ENCODE results near the gene PPP1R11.

The PPP1R11 gene

GRCh38 chr6:30087876-30088275, 20.9 kb downstream of the PPP1R11 start:
- no peak overlapping the region for H3K4me3 ChIP-seq (ENCODE audit: low read length)
- TF ChIP-seq CTCF (conservative IDR thresholded peaks at IDR 0.05; ENCODE audit: low read depth, low read length), result no peak
- DNase-seq (ENCODE audit: low read depth), result no peak

GRCh38 chr6:30091577-30092381, 24.8 kb downstream of the PPP1R11 start:
- TF ChIP-seq CTCF (conservative IDR thresholded peaks at IDR 0.05; ENCODE audit: low read depth, low read length), result no peak
- peak; percentile 26 for DNase-seq (ENCODE audit: low read depth)
- no peak overlapping the region for H3K4me3 ChIP-seq (ENCODE audit: low read length)

- TF ChIP-seq CTCF (conservative IDR thresholded peaks at IDR 0.05; ENCODE audit: low read depth, low read length), result no peak
- H3K4me3 ChIP-seq (ENCODE audit: low read length), result no peak overlapping the region
- DNase-seq (ENCODE audit: low read depth), result no peak
Measured at GRCh38 chr6:30092852-30093543, 26.0 kb downstream of the PPP1R11 start.

- H3K4me3 ChIP-seq (ENCODE audit: low read length), result no peak overlapping the region
- DNase-seq (ENCODE audit: low read depth), result no peak
- TF ChIP-seq CTCF (conservative IDR thresholded peaks at IDR 0.05; ENCODE audit: low read depth, low read length), result no peak
Measured at GRCh38 chr6:30093951-30094661, 27.1 kb downstream of the PPP1R11 start.

GRCh38 chr6:30096829-30097228, 29.8 kb downstream of the PPP1R11 start:
- no peak for TF ChIP-seq CTCF (conservative IDR thresholded peaks at IDR 0.05; ENCODE audit: low read depth, low read length)
- H3K4me3 ChIP-seq (ENCODE audit: low read length), result no peak overlapping the region
- no peak for DNase-seq (ENCODE audit: low read depth)

GRCh38 chr6:30097902-30098768, 31.1 kb downstream of the PPP1R11 start:
- no peak overlapping the region for H3K4me3 ChIP-seq (ENCODE audit: low read length)
- DNase-seq (ENCODE audit: low read depth), result no peak

More at GRCh38 chr6:30097902-30098768, 31.1 kb downstream of the PPP1R11 start:
- TF ChIP-seq CTCF (conservative IDR thresholded peaks at IDR 0.05; ENCODE audit: low read depth, low read length), result no peak

Data from retinal pigment epithelial cell (primary cell).